Measurements from ENCODE around the gene PDGFC. TPM values are rescaled to one million over a fixed set of nuclear protein-coding genes. Genes with fewer than 3 reads are reported as not detected.

Gene PDGFC
- total RNA-seq, 1 experiment from 2014 or later: 33.1 TPM

DNA sequence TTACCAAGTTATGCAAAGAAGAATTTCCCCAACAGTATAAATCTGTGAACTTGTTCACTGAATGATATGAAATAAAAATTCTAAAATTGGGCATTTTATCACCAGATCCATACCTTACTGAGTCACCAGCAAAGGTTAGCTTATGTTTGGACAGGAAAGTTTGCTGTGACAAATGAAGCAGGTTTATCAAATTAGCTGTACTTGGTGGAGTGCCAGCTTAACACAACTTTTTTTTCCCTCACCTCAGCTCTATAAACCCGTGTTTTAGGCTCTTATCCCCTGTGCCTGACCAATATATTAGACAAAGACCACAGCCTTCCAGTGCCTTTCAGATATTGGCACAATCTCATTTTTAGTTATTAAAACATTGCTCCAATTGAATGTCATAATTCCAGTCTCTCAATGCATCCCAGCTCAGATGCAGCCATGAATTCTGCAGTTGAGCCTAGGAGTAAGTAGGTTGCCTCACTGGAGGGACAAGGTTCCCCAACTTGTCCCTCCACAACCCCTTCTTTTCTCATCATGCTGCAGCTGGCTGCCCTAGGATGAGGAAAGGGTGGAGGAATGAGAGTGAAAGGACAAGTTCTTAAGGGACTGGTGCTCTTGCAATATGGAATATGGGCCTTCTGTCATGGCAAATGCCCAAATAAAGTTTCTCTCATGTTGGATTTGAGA lies 27.0 kb upstream of the PDGFC start:
- ChIA-PET CTCF (interaction anchor here (0.9 to 1.4 kb wide), 4 partner anchors 18 to 30 kb away, joined by 3 to 5 read pairs (median 4); partner anchors contain the start of gene PDGFC), POLR2A (ENCODE audit: unreplicated experiment) (interaction anchor here (0.6 kb wide), 3 partner anchors 15 to 32 kb away, joined by 3 to 7 read pairs (median 5); no protein-coding TSS in a partner anchor)
- peaks cover 23% of the 10 kb centered on the region for H3F3A ChIP-seq (ENCODE audit: insufficient read depth, low read depth)

GRCh38 chr4:156992943-156993342 lies 21.3 kb upstream of the PDGFC start:
- TF ChIP-seq EZH2 (IDR thresholded peaks at IDR 0.05; ENCODE audit: low read depth) (no peak), CTCF (conservative IDR thresholded peaks at IDR 0.05) (no peak)
- Histone ChIP-seq H3K27me3 (ENCODE audit: insufficient read depth, low read depth) (no peaks in the 10 kb centered on the region), H3K79me2 (ENCODE audit: low read depth) (no peaks in the 10 kb centered on the region), H4K20me1 (ENCODE audit: insufficient read depth) (no peaks in the 10 kb centered on the region), H3K4me3 (no peak overlapping the region), H2AFZ (no peak overlapping the region), H3K27ac (no peak overlapping the region), H3K9me3 (ENCODE audit: insufficient read depth, low read depth) (peaks cover 9% of the 10 kb centered on the region), H3F3A (ENCODE audit: insufficient read depth, low read depth) (peaks cover under 1% of the 10 kb centered on the region; the same call in 1 of the 2 replicates), H3K4me1 (replicated peaks; ENCODE audit: insufficient read depth) (peaks cover 3% of the 10 kb centered on the region; the same call in 1 of the 2 replicates), H3K9me2 (ENCODE audit: insufficient read depth) (no peaks in the 10 kb centered on the region), H3K4me2 (no peak overlapping the region), H3K36me3 (ENCODE audit: low read depth) (no peaks in the 10 kb centered on the region)
- ChIA-PET CTCF (no interaction called here), POLR2A (ENCODE audit: unreplicated experiment) (no interaction called here)
- DNase-seq: no peak
- intact Hi-C loops (cut with micrococcal nuclease; ENCODE audit: unreplicated experiment): no loop called here
- no TSS peak for BruUV-seq (replicated peaks)

More for the DNA sequence above, 27.0 kb upstream of the PDGFC start:
- Histone ChIP-seq H3K4me1 (replicated peaks; ENCODE audit: insufficient read depth) (peaks cover 26% of the 10 kb centered on the region), H3K27ac (peak overlapping the region; percentile 69), H2AFZ (no peak overlapping the region), H3K4me3 (peak overlapping the region; percentile 26), H3K4me2 (peak overlapping the region; percentile 56), H3K9me2 (ENCODE audit: insufficient read depth) (no peaks in the 10 kb centered on the region), H3K79me2 (ENCODE audit: low read depth) (no peaks in the 10 kb centered on the region), H3K27me3 (ENCODE audit: insufficient read depth, low read depth) (no peaks in the 10 kb centered on the region), H3K36me3 (ENCODE audit: low read depth) (no peaks in the 10 kb centered on the region), H4K20me1 (ENCODE audit: insufficient read depth) (no peaks in the 10 kb centered on the region), H3K9me3 (ENCODE audit: insufficient read depth, low read depth) (peaks cover 8% of the 10 kb centered on the region)
- DNase-seq: peak in 1 of 2 experiments; percentile 35
- TF ChIP-seq CTCF (conservative IDR thresholded peaks at IDR 0.05) (no peak), EZH2 (IDR thresholded peaks at IDR 0.05; ENCODE audit: low read depth) (no peak)
- intact Hi-C loops (cut with micrococcal nuclease; ENCODE audit: unreplicated experiment): loop anchor here (1.0 kb wide), 4 partner anchors 15 to 67 kb away; no protein-coding TSS in a partner anchor
- BruUV-seq (replicated peaks): no TSS peak

GRCh38 chr4:156991161-156991560 lies 19.6 kb upstream of the PDGFC start:
- TF ChIP-seq EZH2 (IDR thresholded peaks at IDR 0.05; ENCODE audit: low read depth): no peak
- no peak for TF ChIP-seq CTCF (conservative IDR thresholded peaks at IDR 0.05)
- no peak overlapping the region for H3K4me2 ChIP-seq
- no peaks in the 10 kb centered on the region for H3F3A ChIP-seq (ENCODE audit: insufficient read depth, low read depth)
- no peaks in the 10 kb centered on the region for H3K27me3 ChIP-seq (ENCODE audit: insufficient read depth, low read depth)
- BruUV-seq (replicated peaks): no TSS peak
- H2AFZ ChIP-seq: no peak overlapping the region
- ChIA-PET POLR2A (ENCODE audit: unreplicated experiment) (no interaction called here), CTCF (interaction anchor here (0.6 kb wide), 1 partner anchor 11 kb away, joined by 3 read pairs; no protein-coding TSS in a partner anchor)
- no peaks in the 10 kb centered on the region for H3K36me3 ChIP-seq (ENCODE audit: low read depth)
- H3K9me3 ChIP-seq (ENCODE audit: insufficient read depth, low read depth): peaks cover 5% of the 10 kb centered on the region
- no peaks in the 10 kb centered on the region for H3K79me2 ChIP-seq (ENCODE audit: low read depth)
- no peak for DNase-seq
- no peaks in the 10 kb centered on the region for H3K4me1 ChIP-seq (replicated peaks; ENCODE audit: insufficient read depth)
- H4K20me1 ChIP-seq (ENCODE audit: insufficient read depth): no peaks in the 10 kb centered on the region
- H3K4me3 ChIP-seq: no peak overlapping the region
- intact Hi-C loops (cut with micrococcal nuclease; ENCODE audit: unreplicated experiment): no loop called here
- H3K9me2 ChIP-seq (ENCODE audit: insufficient read depth): no peaks in the 10 kb centered on the region
- H3K27ac ChIP-seq: no peak overlapping the region

Data from PC-9 (cell line).